SH-SY5Y (cell line): ENCODE results near the gene HDDC2.

ENCODE experiments used
- GATA2 ChIP-seq: IDR thresholded peaks from 2 replicates; pipeline ENCODE4 v1.6.1; 2011; ENCODE audit warnings: mild to moderate bottlenecking, low read depth, low read length
- GATA3 ChIP-seq: IDR thresholded peaks from 2 replicates; pipeline ENCODE4 v1.6.1; 2011; ENCODE audit warnings: low read depth, mild to moderate bottlenecking, low read length, moderate library complexity

GRCh38 chr6:125346926-125347563 is 45.3 kb upstream of the HDDC2 start:
- TF ChIP-seq GATA2 (no peak), GATA3 (no peak)
